Measurements from ENCODE around the gene SRRM3. TPM values are rescaled to one million over a fixed set of nuclear protein-coding genes. Genes with fewer than 3 reads are reported as not detected.

SRRM3 gene
- polyA plus RNA-seq, 2 of the 4 experiments (the other 2 are of a cell fraction) = 2.4 to 7.0 TPM

GRCh38 chr7:76278540-76278939 is 76.8 kb downstream of the SRRM3 start:
- DNase-seq (ENCODE audit: low read depth in 1 of 2, low spot score in 1 of 2) = peak in 1 of 2 experiments; percentile 70
- POLR2A ChIA-PET = no interaction called here
- WGBS (ENCODE audit: missing lambda C conversion rate) = 90% methylated on average over 1 of the region's 1 CpG
- CTCF ChIA-PET = interaction anchor here (0.6 to 32.9 kb wide), 6 partner anchors 8 to 100 kb away, joined by 3 to 764 read pairs (median 13); partner anchors contain the start of gene HSPB1
- no peak overlapping the region for H3K27ac ChIP-seq
- peaks cover 11% of the 10 kb centered on the region for H3K4me1 ChIP-seq
- FAIRE-seq = no peak
- peak in 1 of 2 experiments; percentile 74; a peak in 3 of 6 replicates for ATAC-seq
- H3K4me3 ChIP-seq = no peak overlapping the region
- no peak for TF ChIP-seq EP300 (IDR thresholded peaks at IDR 0.05)
- TF ChIP-seq SMC3 (IDR thresholded peaks at IDR 0.05) = no peak
- no peak for TF ChIP-seq CEBPB (IDR thresholded peaks at IDR 0.05)
- TF ChIP-seq RNF2 (IDR thresholded peaks at IDR 0.05; ENCODE audit: borderline replicate concordance, low read depth) = no peak
- TF ChIP-seq TP53 (CRISPR knock-in tag; IDR thresholded peaks at IDR 0.05) = no peak
- no peak overlapping the region for H3K4me2 ChIP-seq
- no peaks in the 10 kb centered on the region for H3K9me3 ChIP-seq

- ChIA-PET POLR2A (interaction anchor here (0.5 kb wide), 1 partner anchor 51 kb away, joined by 4 read pairs; no protein-coding TSS in a partner anchor), CTCF (interaction anchor here (32.9 kb wide), 1 partner anchor 32 kb away, joined by 764 read pairs; the partner anchor contains the start of gene HSPB1)
- no peak for FAIRE-seq
- Histone ChIP-seq H3K27ac (no peak overlapping the region), H3K4me2 (no peak overlapping the region), H3K9me3 (no peaks in the 10 kb centered on the region), H3K4me1 (peaks cover 12% of the 10 kb centered on the region), H3K4me3 (no peak overlapping the region)
- TF ChIP-seq HOXA7 (CRISPR knock-in tag; IDR thresholded peaks at IDR 0.05) = no peak
- no peak for TF ChIP-seq BHLHE40 (IDR thresholded peaks at IDR 0.05; ENCODE audit: low read depth, low read length)
- DNase-seq (ENCODE audit: low read depth in 1 of 2, low spot score in 1 of 2) = no peak
- WGBS (ENCODE audit: missing lambda C conversion rate) = 90% methylated on average over 9 of the region's 25 CpGs
- ATAC-seq = peak in 1 of 2 experiments; percentile 22; a peak in 1 of 6 replicates
These were observed 78.7 kb downstream of the SRRM3 start for GRCh38 chr7:76280408-76280807.

- DNase-seq (ENCODE audit: low read depth in 1 of 2, low spot score in 1 of 2) = no peak
- Histone ChIP-seq H3K4me2 (peak overlapping the region; percentile 99), H3K9me3 (no peaks in the 10 kb centered on the region), H3K4me3 (peak overlapping the region; percentile 78), H3K4me1 (peaks cover 19% of the 10 kb centered on the region), H3K27ac (peak overlapping the region; percentile 84)
- CTCF ChIA-PET = interaction anchor here (1.5 to 32.9 kb wide), 5 partner anchors 10 to 103 kb away, joined by 4 to 764 read pairs (median 25); partner anchors contain the start of gene HSPB1
- FAIRE-seq = no peak
- ATAC-seq = peak in 1 of 2 experiments; percentile 10; a peak in 1 of 6 replicates
- no peak for TF ChIP-seq FOSB (CRISPR knock-in tag; IDR thresholded peaks at IDR 0.05)
- no peak for TF ChIP-seq CHD4 (IDR thresholded peaks at IDR 0.05; ENCODE audit: borderline replicate concordance)
- TF ChIP-seq EP300 (IDR thresholded peaks at IDR 0.05) = no peak
- TF ChIP-seq MAX (IDR thresholded peaks at IDR 0.05) = no peak
- TF ChIP-seq ZNF302 (CRISPR knock-in tag; IDR thresholded peaks at IDR 0.05) = no peak
- TF ChIP-seq REST (IDR thresholded peaks at IDR 0.05) = no peak
- no peak for TF ChIP-seq RAD21 (conservative IDR thresholded peaks at IDR 0.05 in 1 of 2, IDR thresholded peaks at IDR 0.05 in 1 of 2)
- TF ChIP-seq NFE2L2 (conservative IDR thresholded peaks at IDR 0.05; ENCODE audit: low read length) = no peak
- TF ChIP-seq HOXB13 (CRISPR knock-in tag; IDR thresholded peaks at IDR 0.05; ENCODE audit: low read depth) = no peak
- no peak for TF ChIP-seq RCOR1 (IDR thresholded peaks at IDR 0.05; ENCODE audit: low read depth, low read length)
- no peak for TF ChIP-seq CHD2 (IDR thresholded peaks at IDR 0.05; ENCODE audit: low read length, partially characterized antibody)
- TF ChIP-seq PBX3 (IDR thresholded peaks at IDR 0.05) = no peak
- no peak for TF ChIP-seq TFCP2L1 (CRISPR knock-in tag; IDR thresholded peaks at IDR 0.05)
- no peak for TF ChIP-seq HDAC2 (IDR thresholded peaks at IDR 0.05)
- TF ChIP-seq CBX8 (IDR thresholded peaks at IDR 0.05) = no peak
- TF ChIP-seq ZC3H11A (IDR thresholded peaks at IDR 0.05) = no peak
- WGBS (ENCODE audit: missing lambda C conversion rate) = 49% methylated on average over 9 of the region's 63 CpGs
- POLR2A ChIA-PET = interaction anchor here (0.5 to 1.8 kb wide), 4 partner anchors 10 to 115 kb away, joined by 4 to 9 read pairs (median 6); no protein-coding TSS in a partner anchor
These were observed 79.5 kb downstream of the SRRM3 start for GRCh38 chr7:76281006-76281705.
